Measurements from ENCODE around the gene PPM1H. TPM values are rescaled to one million over a fixed set of nuclear protein-coding genes. Genes with fewer than 3 reads are reported as not detected.

PPM1H gene
- total RNA-seq, 5 donors from 2014 or later (not counting 1 experiment from before 2014, with no cell fraction given): 0.18 to 0.82 (median 0.42) TPM

DNA sequence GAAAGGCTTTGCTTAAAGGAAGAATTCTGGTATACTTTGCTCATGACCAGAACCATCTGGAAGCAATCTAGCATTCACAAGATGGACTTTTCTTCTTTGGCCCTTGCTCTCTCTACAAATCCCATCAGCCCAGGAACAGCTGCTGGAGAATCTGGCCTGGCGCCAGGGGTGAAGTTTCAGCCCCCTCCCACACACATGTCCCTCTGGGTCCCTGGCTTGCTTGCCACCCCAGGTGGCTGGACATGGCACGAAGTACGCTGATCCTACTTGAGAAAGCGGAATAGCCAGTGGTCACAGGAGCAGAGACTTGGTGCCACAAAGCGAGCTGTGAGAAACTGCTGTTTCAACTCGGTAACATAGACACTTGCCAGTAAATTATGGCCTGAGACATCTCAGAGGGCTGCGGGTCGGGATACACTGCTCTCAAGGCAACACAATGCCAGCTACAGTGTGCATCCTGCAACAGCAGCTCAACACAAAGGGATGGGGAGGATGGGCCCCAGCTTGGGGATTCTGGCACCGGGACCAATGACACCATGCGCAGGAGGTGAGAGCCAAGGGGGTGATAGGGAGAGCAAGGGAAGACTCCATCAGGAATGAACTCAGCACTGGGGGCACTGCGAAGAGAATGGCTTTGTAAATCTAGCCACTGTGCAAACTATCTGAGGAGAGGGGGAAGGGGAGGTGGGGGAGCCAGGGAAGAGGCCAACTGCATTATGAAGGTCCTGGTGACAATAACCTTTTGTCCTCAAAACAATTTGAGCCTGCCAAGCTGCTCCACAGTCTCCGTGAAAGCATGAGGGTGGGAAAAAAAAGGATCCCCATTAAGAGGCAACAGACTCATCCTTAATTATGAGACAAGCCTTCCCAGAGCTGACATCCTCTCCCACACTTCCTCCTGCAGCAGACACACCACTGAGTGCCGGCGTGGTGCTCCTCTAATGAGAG is 219.9 kb downstream of the PPM1H start:
- WGBS (ENCODE audit: insufficient coverage): 83% methylated on average over 12 of the region's 14 CpGs
- Mint-ChIP-seq H3K9me3 (no peaks in the 10 kb centered on the region), H3K27ac (no peak overlapping the region), H3K4me3 (no peak overlapping the region), H3K36me3 (no peaks in the 10 kb centered on the region), H3K27me3 (no peaks in the 10 kb centered on the region), H3K4me1 (no peaks in the 10 kb centered on the region)
- no peak overlapping the region for H3K27ac ChIP-seq (ENCODE audit: low read length)
- ChIA-PET CTCF (interaction anchor here in 1 of 2 donors (0.7 kb wide), 1 partner anchor 21 kb away, joined by 3 read pairs; no protein-coding TSS in a partner anchor), POLR2A (interaction anchor here in 1 of 2 donors (0.6 kb wide), 1 partner anchor 116 kb away, joined by 3 read pairs; no protein-coding TSS in a partner anchor)
- no peak overlapping the region for H3K4me3 ChIP-seq (ENCODE audit: control insufficient read depth in 1 of 2, extremely low read depth in 1 of 2, low read length in 1 of 2)
- H3K27me3 ChIP-seq (replicated peaks in 1 of 2; ENCODE audit: control insufficient read depth in 2 of 2, extremely low read depth in 1 of 2, insufficient read depth in 2 of 2, low read length in 1 of 2): no peaks in the 10 kb centered on the region
- ATAC-seq (replicated peaks in 1 of 4) (no peak), DNase-seq (no peak)
- H3K36me3 ChIP-seq (ENCODE audit: control insufficient read depth in 2 of 2, extremely low read depth in 1 of 2, insufficient read depth in 1 of 2, low read length in 1 of 2): no peaks in the 10 kb centered on the region
- no peaks in the 10 kb centered on the region for H3K4me1 ChIP-seq (ENCODE audit: control insufficient read depth in 1 of 2, extremely low read depth in 1 of 2, insufficient read depth in 2 of 2, low read length in 2 of 2)
- no peaks in the 10 kb centered on the region for H3K9me3 ChIP-seq

GRCh38 chr12:62714181-62714773 is 220.7 kb downstream of the PPM1H start:
- no peak overlapping the region for H3K4me3 ChIP-seq (ENCODE audit: control insufficient read depth in 1 of 2, extremely low read depth in 1 of 2, low read length in 1 of 2)
- H3K4me1 ChIP-seq (ENCODE audit: control insufficient read depth in 1 of 2, extremely low read depth in 1 of 2, insufficient read depth in 2 of 2, low read length in 2 of 2): no peaks in the 10 kb centered on the region
- no peaks in the 10 kb centered on the region for H3K4me1 Mint-ChIP-seq
- ChIA-PET POLR2A (no interaction called here), CTCF (no interaction called here)
- H3K27me3 Mint-ChIP-seq: peaks cover 0 to 4% of the 10 kb centered on the region in 2 donors
- H3K27me3 ChIP-seq (replicated peaks in 1 of 2; ENCODE audit: control insufficient read depth in 2 of 2, extremely low read depth in 1 of 2, insufficient read depth in 2 of 2, low read length in 1 of 2): no peaks in the 10 kb centered on the region
- H3K36me3 ChIP-seq (ENCODE audit: control insufficient read depth in 2 of 2, extremely low read depth in 1 of 2, insufficient read depth in 1 of 2, low read length in 1 of 2): no peaks in the 10 kb centered on the region
- 89% methylated on average over 6 of the region's 8 CpGs for WGBS (ENCODE audit: insufficient coverage)
- no peaks in the 10 kb centered on the region for H3K36me3 Mint-ChIP-seq
- no peaks in the 10 kb centered on the region for H3K9me3 Mint-ChIP-seq
- no peak overlapping the region for H3K27ac Mint-ChIP-seq
- no peak overlapping the region for H3K4me3 Mint-ChIP-seq
- DNase-seq: no peak
- H3K9me3 ChIP-seq: no peaks in the 10 kb centered on the region
- H3K27ac ChIP-seq (ENCODE audit: low read length): no peak overlapping the region
- no peak for ATAC-seq (replicated peaks in 1 of 4)

GRCh38 chr12:62713723-62714122 is 221.2 kb downstream of the PPM1H start:
- Histone ChIP-seq H3K36me3 (ENCODE audit: control insufficient read depth in 2 of 2, extremely low read depth in 1 of 2, insufficient read depth in 1 of 2, low read length in 1 of 2) (no peaks in the 10 kb centered on the region), H3K27me3 (replicated peaks in 1 of 2; ENCODE audit: control insufficient read depth in 2 of 2, extremely low read depth in 1 of 2, insufficient read depth in 2 of 2, low read length in 1 of 2) (no peaks in the 10 kb centered on the region), H3K27ac (ENCODE audit: low read length) (no peak overlapping the region), H3K9me3 (no peaks in the 10 kb centered on the region), H3K4me3 (ENCODE audit: control insufficient read depth in 1 of 2, extremely low read depth in 1 of 2, low read length in 1 of 2) (no peak overlapping the region), H3K4me1 (ENCODE audit: control insufficient read depth in 1 of 2, extremely low read depth in 1 of 2, insufficient read depth in 2 of 2, low read length in 2 of 2) (no peaks in the 10 kb centered on the region)
- H3K27ac Mint-ChIP-seq: no peak overlapping the region
- H3K4me3 Mint-ChIP-seq: no peak overlapping the region
- ATAC-seq (replicated peaks in 1 of 4): no peak
- no peaks in the 10 kb centered on the region for H3K4me1 Mint-ChIP-seq
- no peaks in the 10 kb centered on the region for H3K36me3 Mint-ChIP-seq
- no peak for DNase-seq
- no CpG with 5 or more reads among the region's 4 CpGs for WGBS (ENCODE audit: insufficient coverage)
- ChIA-PET CTCF (no interaction called here), POLR2A (no interaction called here)
- H3K27me3 Mint-ChIP-seq: peaks cover 0 to 4% of the 10 kb centered on the region in 2 donors
- H3K9me3 Mint-ChIP-seq: no peaks in the 10 kb centered on the region

DNA sequence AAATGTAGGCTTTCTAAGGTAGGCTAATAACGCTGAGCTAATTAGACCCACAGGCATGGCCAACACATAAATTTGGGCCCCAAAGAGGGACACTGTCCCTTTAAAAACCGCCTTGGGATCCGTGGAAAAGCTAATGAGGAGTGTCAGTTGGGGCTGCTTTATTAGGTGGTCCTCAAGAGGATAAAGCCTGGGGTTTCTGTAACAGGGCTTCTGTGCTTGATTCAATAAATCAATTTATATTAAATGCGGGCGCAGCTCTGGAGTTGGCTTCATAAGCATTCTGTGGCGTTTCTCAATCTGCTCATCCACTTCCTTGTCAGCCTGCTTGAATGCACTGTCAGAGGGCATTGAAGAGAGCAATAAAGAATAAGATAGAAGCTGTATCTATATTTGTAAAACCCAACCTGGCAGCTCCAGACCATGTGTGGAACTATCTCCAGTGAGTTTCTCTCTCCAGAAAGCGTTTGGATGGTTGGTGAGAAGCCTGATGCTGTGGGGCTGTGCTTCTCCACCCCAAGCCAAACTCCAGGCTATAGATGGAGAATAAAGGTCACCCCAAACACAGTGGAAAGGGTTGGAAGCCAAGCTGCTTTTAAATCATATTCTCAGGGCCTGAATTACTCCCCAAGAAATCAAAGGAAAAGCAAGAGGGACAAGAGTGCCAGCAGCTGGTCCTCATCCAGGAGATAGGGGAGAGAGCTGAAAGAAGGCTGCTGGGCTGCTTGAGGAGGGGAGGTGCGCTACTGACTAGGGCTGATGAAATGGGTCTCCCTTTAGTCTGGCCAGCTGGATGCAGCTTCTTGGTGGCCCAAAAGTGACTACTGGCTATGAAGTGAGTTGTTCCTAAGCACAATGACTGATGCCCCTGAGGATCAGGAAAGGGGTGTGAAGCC is 222.0 kb downstream of the PPM1H start:
- DNase-seq: no peak
- H3K9me3 Mint-ChIP-seq: no peaks in the 10 kb centered on the region
- H3K27me3 Mint-ChIP-seq: peaks cover 0 to 4% of the 10 kb centered on the region in 2 donors
- no peaks in the 10 kb centered on the region for H3K4me1 Mint-ChIP-seq
- no peaks in the 10 kb centered on the region for H3K4me1 ChIP-seq (ENCODE audit: control insufficient read depth in 1 of 2, extremely low read depth in 1 of 2, insufficient read depth in 2 of 2, low read length in 2 of 2)
- H3K27ac ChIP-seq (ENCODE audit: low read length): no peak overlapping the region
- H3K27me3 ChIP-seq (replicated peaks in 1 of 2; ENCODE audit: control insufficient read depth in 2 of 2, extremely low read depth in 1 of 2, insufficient read depth in 2 of 2, low read length in 1 of 2): no peaks in the 10 kb centered on the region
- H3K4me3 Mint-ChIP-seq: no peak overlapping the region
- no peaks in the 10 kb centered on the region for H3K36me3 Mint-ChIP-seq
- no peaks in the 10 kb centered on the region for H3K9me3 ChIP-seq
- H3K4me3 ChIP-seq (ENCODE audit: control insufficient read depth in 1 of 2, extremely low read depth in 1 of 2, low read length in 1 of 2): no peak overlapping the region
- POLR2A ChIA-PET: no interaction called here
- no peak overlapping the region for H3K27ac Mint-ChIP-seq
- WGBS (ENCODE audit: insufficient coverage): 100% methylated on average over 3 of the region's 8 CpGs
- H3K36me3 ChIP-seq (ENCODE audit: control insufficient read depth in 2 of 2, extremely low read depth in 1 of 2, insufficient read depth in 1 of 2, low read length in 1 of 2): no peaks in the 10 kb centered on the region
- CTCF ChIA-PET: interaction anchor here in 1 of 2 donors (0.6 kb wide), 1 partner anchor 90 kb away, joined by 3 read pairs; no protein-coding TSS in a partner anchor
- ATAC-seq (replicated peaks in 1 of 4): no peak

GRCh38 chr12:62711631-62712241 is 223.2 kb downstream of the PPM1H start:
- Mint-ChIP-seq H3K4me3 (no peak overlapping the region), H3K27me3 (peaks cover 0 to 4% of the 10 kb centered on the region in 2 donors), H3K4me1 (no peaks in the 10 kb centered on the region), H3K36me3 (no peaks in the 10 kb centered on the region), H3K27ac (no peak overlapping the region), H3K9me3 (no peaks in the 10 kb centered on the region)
- WGBS (ENCODE audit: insufficient coverage): 91% methylated on average over 7 of the region's 10 CpGs
- ChIA-PET POLR2A (no interaction called here), CTCF (no interaction called here)
- ATAC-seq (replicated peaks in 1 of 4) (no peak), DNase-seq (no peak)
- Histone ChIP-seq H3K27me3 (replicated peaks in 1 of 2; ENCODE audit: control insufficient read depth in 2 of 2, extremely low read depth in 1 of 2, insufficient read depth in 2 of 2, low read length in 1 of 2) (no peaks in the 10 kb centered on the region), H3K9me3 (no peaks in the 10 kb centered on the region), H3K27ac (ENCODE audit: low read length) (no peak overlapping the region), H3K36me3 (ENCODE audit: control insufficient read depth in 2 of 2, extremely low read depth in 1 of 2, insufficient read depth in 1 of 2, low read length in 1 of 2) (no peaks in the 10 kb centered on the region), H3K4me3 (ENCODE audit: control insufficient read depth in 1 of 2, extremely low read depth in 1 of 2, low read length in 1 of 2) (no peak overlapping the region), H3K4me1 (ENCODE audit: control insufficient read depth in 1 of 2, extremely low read depth in 1 of 2, insufficient read depth in 2 of 2, low read length in 2 of 2) (no peaks in the 10 kb centered on the region)

- no peaks in the 10 kb centered on the region for H3K9me3 ChIP-seq
- H3K4me1 Mint-ChIP-seq: no peaks in the 10 kb centered on the region
- WGBS (ENCODE audit: insufficient coverage): 77% methylated on average over 2 of the region's 2 CpGs
- H3K4me3 Mint-ChIP-seq: no peak overlapping the region
- H3K9me3 Mint-ChIP-seq: no peaks in the 10 kb centered on the region
- H3K36me3 ChIP-seq (ENCODE audit: control insufficient read depth in 2 of 2, extremely low read depth in 1 of 2, insufficient read depth in 1 of 2, low read length in 1 of 2): no peaks in the 10 kb centered on the region
- no peak overlapping the region for H3K27ac Mint-ChIP-seq
- H3K36me3 Mint-ChIP-seq: no peaks in the 10 kb centered on the region
- ATAC-seq (replicated peaks in 1 of 4): no peak
- no peaks in the 10 kb centered on the region for H3K4me1 ChIP-seq (ENCODE audit: control insufficient read depth in 1 of 2, extremely low read depth in 1 of 2, insufficient read depth in 2 of 2, low read length in 2 of 2)
- ChIA-PET POLR2A (no interaction called here), CTCF (no interaction called here)
- H3K27me3 ChIP-seq (replicated peaks in 1 of 2; ENCODE audit: control insufficient read depth in 2 of 2, extremely low read depth in 1 of 2, insufficient read depth in 2 of 2, low read length in 1 of 2): no peaks in the 10 kb centered on the region
- no peak overlapping the region for H3K27ac ChIP-seq (ENCODE audit: low read length)
- no peak overlapping the region for H3K4me3 ChIP-seq (ENCODE audit: control insufficient read depth in 1 of 2, extremely low read depth in 1 of 2, low read length in 1 of 2)
- H3K27me3 Mint-ChIP-seq: peaks cover 0 to 4% of the 10 kb centered on the region in 2 donors
- DNase-seq: no peak
Measured at GRCh38 chr12:62709311-62709710, 225.6 kb downstream of the PPM1H start.
